HG03442 (cell line): ENCODE data around the gene C10orf62.
"Not testable (repeated sequence)": the region's sequence is repeated elsewhere in the genome, so short reads cannot be mapped to it uniquely, and the experiment has no call there.

ENCODE experiments used
- ATAC-seq: cut with Tn5 transposase; IDR thresholded peaks from one replicate; pipeline ENCODE4 v1.9.1; 2021; ENCODE audit warnings: mild to moderate bottlenecking, moderate library complexity; ENCODE audit not compliant: unreplicated experiment

The C10orf62 gene

GRCh38 chr10:97589479-97589878, at the start of gene C10orf62:
Gene C10orf62 (plus strand): TSS chr10:97589721. CDS start chr10:97589898, 177 bp downstream.
- no peak for ATAC-seq

- no peak for ATAC-seq
Observed at GRCh38 chr10:97540669-97541500, 48.6 kb upstream of the C10orf62 start.

GRCh38 chr10:97542169-97543024, 47.1 kb upstream of the C10orf62 start:
- ATAC-seq: no peak

GRCh38 chr10:97543025-97543546, 46.4 kb upstream of the C10orf62 start:
- no peak for ATAC-seq

- no peak for ATAC-seq
Observed at GRCh38 chr10:97546456-97547270, 42.9 kb upstream of the C10orf62 start.

GRCh38 chr10:97547271-97547600, 42.3 kb upstream of the C10orf62 start:
- no peak for ATAC-seq

GRCh38 chr10:97547962-97548361, 41.6 kb upstream of the C10orf62 start:
- no peak for ATAC-seq

- ATAC-seq: no peak
Observed at GRCh38 chr10:97548828-97549455, 40.6 kb upstream of the C10orf62 start.

- no peak for ATAC-seq
Observed at GRCh38 chr10:97549587-97550322, 39.8 kb upstream of the C10orf62 start.

GRCh38 chr10:97550336-97551149, 39.0 kb upstream of the C10orf62 start:
- ATAC-seq: no peak

- no peak for ATAC-seq
Observed at GRCh38 chr10:97551271-97551670, 38.2 kb upstream of the C10orf62 start.

GRCh38 chr10:97553575-97554031, 35.9 kb upstream of the C10orf62 start:
- ATAC-seq: no peak

GRCh38 chr10:97554336-97554735, 35.2 kb upstream of the C10orf62 start:
- not testable (repeated sequence) for ATAC-seq

GRCh38 chr10:97555541-97555940, 34.0 kb upstream of the C10orf62 start:
- ATAC-seq: not testable (repeated sequence)

GRCh38 chr10:97560731-97561381, 28.7 kb upstream of the C10orf62 start:
- ATAC-seq: not testable (repeated sequence)

GRCh38 chr10:97561386-97562077, 28.0 kb upstream of the C10orf62 start:
- ATAC-seq: not testable (repeated sequence)

GRCh38 chr10:97562329-97562728, 27.2 kb upstream of the C10orf62 start:
- ATAC-seq: not testable (repeated sequence)

GRCh38 chr10:97563337-97563736, 26.2 kb upstream of the C10orf62 start:
- ATAC-seq: no peak
